Measurements from ENCODE around the gene OR52K2. TPM values are rescaled to one million over a fixed set of nuclear protein-coding genes. Genes with fewer than 3 reads are reported as not detected.

Gene OR52K2
- total and polyA plus RNA-seq, 2 of the 13 experiments (the other 11 are each of a cell fraction or from before 2014, with no cell fraction given) = not detected

DNA sequence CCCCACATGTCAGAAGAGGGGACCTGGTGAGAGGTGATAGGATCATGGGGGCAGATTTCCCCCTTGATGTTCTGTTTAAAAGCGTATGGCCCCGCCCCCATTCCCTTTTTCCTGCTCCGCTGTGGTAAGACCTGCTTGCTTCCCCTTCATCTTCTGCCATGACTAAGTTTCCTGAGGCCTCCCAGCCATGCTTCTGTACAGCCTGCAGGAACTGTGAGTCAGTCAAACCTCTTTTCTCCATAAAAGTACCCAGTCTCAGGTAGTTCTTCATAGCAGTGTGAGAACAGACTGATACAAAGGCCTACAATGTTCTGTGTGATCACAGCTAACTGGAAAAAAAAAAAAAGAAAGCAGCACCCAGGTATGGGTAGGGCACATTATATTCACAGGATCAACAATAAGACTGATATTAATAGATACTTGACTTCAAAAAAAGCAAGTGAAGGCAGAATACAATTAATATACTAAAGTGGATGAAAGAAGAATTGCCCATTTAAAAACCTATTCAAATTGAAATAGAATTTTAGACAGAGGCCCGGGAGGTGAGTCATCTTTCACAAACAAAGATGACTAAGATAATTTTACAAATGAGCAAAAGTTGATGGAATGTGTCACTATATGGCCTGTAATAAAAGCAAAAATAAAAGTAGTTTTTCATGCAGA is 31.6 kb downstream of the OR52K2 start:
- H3K4me2 ChIP-seq (ENCODE audit: low read depth, low read length) = no peak overlapping the region

More for the DNA sequence above, 31.6 kb downstream of the OR52K2 start:
- H3K9me3 ChIP-seq (ENCODE audit: low read length) = no peaks in the 10 kb centered on the region
- no peak overlapping the region for H3K27ac ChIP-seq (ENCODE audit: extremely low read length, insufficient read depth, low read length)
- H2AFZ ChIP-seq (ENCODE audit: low read length) = no peak overlapping the region
- CTCF ChIA-PET (ENCODE audit: low intra/inter-chr PET ratio, low total read pairs) = no interaction called here
- no peaks in the 10 kb centered on the region for H3K36me3 ChIP-seq (replicated peaks in 1 of 2; ENCODE audit: control insufficient read depth in 1 of 2, insufficient read depth in 2 of 2, low read length in 2 of 2)
- H4K20me1 ChIP-seq (ENCODE audit: insufficient read depth, low read length) = no peaks in the 10 kb centered on the region
- H3K27me3 ChIP-seq (ENCODE audit: control insufficient read depth in 1 of 2, insufficient read depth in 2 of 2, low read length in 2 of 2) = 0 out of 5 replicates have a peak, but pooled peaks cover 0 to 4% of the 10 kb centered on the region in 2 experiments
- no peak overlapping the region for H3K4me3 ChIP-seq (replicated peaks in 1 of 3; ENCODE audit: insufficient read depth in 1 of 3, low read depth in 2 of 3, low read length in 3 of 3)
- no peak for TF ChIP-seq ADNP (CRISPR knock-in tag; IDR thresholded peaks at IDR 0.05)
- no peak for TF ChIP-seq FOXK1 (CRISPR knock-in tag; IDR thresholded peaks at IDR 0.05; ENCODE audit: borderline replicate concordance, low read depth)
- TF ChIP-seq, protein P1, sequence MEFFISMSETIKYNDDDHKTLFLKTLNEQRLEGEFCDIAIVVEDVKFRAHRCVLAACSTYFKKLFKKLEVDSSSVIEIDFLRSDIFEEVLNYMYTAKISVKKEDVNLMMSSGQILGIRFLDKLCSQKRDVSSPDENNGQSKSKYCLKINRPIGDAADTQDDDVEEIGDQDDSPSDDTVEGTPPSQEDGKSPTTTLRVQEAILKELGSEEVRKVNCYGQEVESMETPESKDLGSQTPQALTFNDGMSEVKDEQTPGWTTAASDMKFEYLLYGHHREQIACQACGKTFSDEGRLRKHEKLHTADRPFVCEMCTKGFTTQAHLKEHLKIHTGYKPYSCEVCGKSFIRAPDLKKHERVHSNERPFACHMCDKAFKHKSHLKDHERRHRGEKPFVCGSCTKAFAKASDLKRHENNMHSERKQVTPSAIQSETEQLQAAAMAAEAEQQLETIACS (CRISPR knock-in tag; IDR thresholded peaks at IDR 0.05) = no peak
- no peak for TF ChIP-seq ETV6 (CRISPR knock-in tag; conservative IDR thresholded peaks at IDR 0.05)
- no peak for TF ChIP-seq ZGPAT (CRISPR knock-in tag; IDR thresholded peaks at IDR 0.05)
- FAIRE-seq = no peak
- no peak for DNase-seq (ENCODE audit: low spot score)
- no peaks in the 10 kb centered on the region for H3K79me2 ChIP-seq (ENCODE audit: insufficient read depth, low read length)
- in situ Hi-C loops (cut with HindIII; ENCODE audit: extremely low pct_ligation_motif_present, low pct_unique_long_range_greater_than_20kb) = no loop called here
- no peak overlapping the region for H3K9ac ChIP-seq (ENCODE audit: insufficient read depth, low read depth, low read length)
- H3K4me1 ChIP-seq (ENCODE audit: insufficient read depth, low read length) = no peaks in the 10 kb centered on the region
- BruUV-seq (replicated peaks) = no TSS peak
- POLR2A ChIA-PET = no interaction called here
- no peak for ATAC-seq
- 29% methylated on average over 4 of the region's 4 CpGs for WGBS (ENCODE audit: low lambda C conversion rate)
- intact Hi-C loops (cut with micrococcal nuclease; ENCODE audit: unreplicated experiment) = no loop called here

All from HepG2 (cell line).